NAMALWA (cell line): ENCODE data around the gene RBBP8NL.

Experiments used
- DNase-seq: peaks from one replicate; pipeline ENCODE4 v3.0.0-alpha.2; 2015; ENCODE audit warnings: low spot score

RBBP8NL gene

DNA sequence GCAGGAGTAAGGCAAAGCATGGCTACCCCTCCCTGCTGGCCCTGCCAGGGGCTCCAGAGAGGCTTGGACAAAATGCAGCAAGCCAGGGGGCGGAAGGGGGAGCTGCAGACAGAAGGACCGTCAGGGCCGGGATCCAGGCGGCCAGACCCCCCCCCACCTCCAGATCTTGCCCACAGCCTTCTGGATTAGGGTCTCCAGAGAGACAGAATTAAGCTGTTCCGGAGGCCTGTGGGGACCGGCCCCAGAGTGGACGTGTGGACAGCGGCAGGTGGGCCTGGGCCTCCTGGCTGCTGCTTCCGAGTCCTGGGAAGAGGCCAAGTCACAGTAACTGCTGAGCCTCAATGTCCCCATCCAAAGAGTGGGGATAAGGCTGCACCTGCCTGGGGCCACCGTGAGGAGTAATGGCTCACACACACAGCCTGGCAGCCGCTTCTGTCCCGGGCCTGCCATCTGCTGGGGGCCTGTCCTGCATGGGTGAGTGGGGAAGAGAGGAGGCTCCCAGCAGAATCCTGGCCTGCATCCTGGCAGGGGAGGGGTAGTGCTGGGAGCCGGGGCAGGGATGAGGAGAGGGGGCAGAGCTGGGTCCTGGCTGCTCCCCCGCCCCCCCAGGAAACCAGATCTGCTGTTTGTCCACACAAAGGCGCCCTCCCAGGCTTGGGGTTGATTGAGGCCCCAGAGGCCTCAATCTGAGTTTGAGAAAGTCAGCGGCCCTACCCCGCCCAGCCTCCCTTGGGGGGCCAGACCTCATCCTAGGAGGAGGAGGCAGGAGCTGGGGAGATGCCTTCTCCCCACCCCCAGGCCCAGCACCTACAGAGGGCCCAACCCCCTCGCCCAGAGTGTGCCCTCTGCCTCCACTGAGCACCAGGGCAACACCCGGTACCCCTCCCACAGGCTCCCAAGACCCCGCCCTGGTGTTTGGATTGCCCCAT lies 64.1 kb downstream of the RBBP8NL start:
- DNase-seq: no peak

DNA sequence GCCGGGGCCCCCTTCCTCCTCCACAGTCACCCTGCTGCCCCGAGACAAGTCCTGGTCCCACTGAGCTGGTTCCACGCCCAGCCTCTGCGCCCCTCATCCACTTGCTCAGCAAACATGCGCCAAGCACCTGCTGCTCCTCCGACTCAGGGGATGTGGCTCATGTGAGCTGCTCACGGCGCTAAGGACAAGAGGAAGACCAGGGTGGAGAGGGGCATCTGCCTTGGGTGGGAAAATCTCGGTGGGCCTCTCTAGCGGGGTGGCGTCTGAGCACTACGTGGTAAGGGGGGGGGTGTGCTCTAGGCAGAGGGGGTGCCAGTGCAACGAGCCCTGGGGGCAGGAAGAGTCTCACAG lies 64.8 kb downstream of the RBBP8NL start:
- no peak for DNase-seq

GRCh38 chr20:62361799-62362589 lies 65.3 kb downstream of the RBBP8NL start:
- DNase-seq: no peak

DNA sequence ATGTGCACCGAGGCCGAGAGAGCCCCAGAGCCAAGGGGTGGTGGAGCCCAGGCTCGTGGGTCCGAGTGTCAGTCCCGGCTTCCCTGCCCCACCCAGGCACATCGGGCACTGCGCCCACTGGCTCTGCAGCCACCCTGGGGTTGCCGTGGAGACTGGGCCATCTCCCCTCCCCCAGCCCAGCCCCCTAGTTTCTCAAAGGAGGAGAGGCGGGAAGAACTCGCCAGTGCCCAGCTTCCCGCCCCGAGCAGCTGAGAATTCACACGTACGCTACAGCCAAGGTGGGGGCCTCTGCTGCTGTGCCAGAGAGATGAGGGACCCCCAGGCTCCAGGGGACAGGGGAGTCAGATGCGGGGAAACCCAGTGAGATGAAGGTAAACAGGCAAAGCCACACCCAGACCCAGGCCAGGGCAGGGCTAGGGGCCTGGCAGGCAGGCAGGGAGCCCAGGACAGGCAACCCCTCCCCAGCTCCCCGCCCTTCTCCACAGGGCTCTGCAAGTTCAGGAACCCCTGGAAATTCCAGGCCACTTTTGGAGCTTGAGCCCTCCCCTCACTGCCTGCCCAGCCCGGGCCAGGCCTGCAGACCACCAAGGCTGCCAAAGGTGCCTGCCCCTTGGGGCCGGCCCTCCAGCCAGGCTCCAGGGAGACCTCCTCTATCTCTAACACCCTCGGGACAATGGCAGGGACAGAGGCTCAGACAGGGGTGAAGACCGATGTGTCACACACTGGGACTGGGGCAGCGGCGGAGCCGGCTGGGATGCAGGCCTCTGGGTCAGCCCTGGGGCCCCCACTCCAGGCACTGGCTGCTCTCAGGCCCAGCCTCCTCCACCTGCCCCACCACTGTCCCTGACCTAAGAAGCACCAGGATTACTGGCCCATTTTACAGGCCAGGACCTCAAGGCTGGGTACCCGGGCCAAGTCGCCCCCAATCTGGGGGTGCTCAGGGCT lies 66.2 kb downstream of the RBBP8NL start:
- no peak for DNase-seq
